CD8-positive, alpha-beta memory T cell (primary cell): Measurements from ENCODE around the gene PHACTR2. TPM values are rescaled to one million over a fixed set of nuclear protein-coding genes. Genes with fewer than 3 reads are reported as not detected.

Experiments
- CTCF ChIA-PET: fragments of 350-600 bp; sonication (Branson Sonifier 250); formaldehyde crosslinking; loops from one replicate; lab custom pipeline; 2021; ENCODE audit warnings: antibody characterized with exemption; lab: Charles Lee
- POLR2A ChIA-PET: fragments of 350-600 bp; sonication (Branson Sonifier 250); formaldehyde crosslinking; loops from one replicate; lab custom pipeline; 2021; ENCODE audit warnings: antibody characterized with exemption; lab: Charles Lee
- DNase-seq, 5 donors: peaks; one replicate each; pipeline versions ENCODE4 v3.0.0 to v3.0.0-alpha.2; 2020 to 2022; ENCODE audit warnings: mixed read lengths in 1 of 5
- H3K27ac ChIP-seq: one replicate; pipeline ENCODE4 v1.7.0; 2013; ENCODE audit warnings: low read depth, mild to moderate bottlenecking, low read length, moderate library complexity
- H3K27me3 ChIP-seq: 2 replicates; pipeline ENCODE4 v1.7.0; 2013; ENCODE audit warnings: low read length, mild to moderate bottlenecking; ENCODE audit not compliant: insufficient read depth, poor library complexity, severe bottlenecking
- H3K36me3 ChIP-seq: 2 replicates; pipeline ENCODE4 v1.7.0; 2013; ENCODE audit warnings: mild to moderate bottlenecking, low read length, moderate library complexity; ENCODE audit not compliant: insufficient read depth
- H3K4me1 ChIP-seq: 2 replicates; pipeline ENCODE4 v1.7.0; 2013; ENCODE audit warnings: mild to moderate bottlenecking, low read length, moderate library complexity; ENCODE audit not compliant: insufficient read depth
- H3K4me3 ChIP-seq: 2 replicates; pipeline ENCODE4 v1.7.0; 2013; ENCODE audit warnings: mild to moderate bottlenecking, low read length
- H3K9me3 ChIP-seq: 2 replicates; pipeline ENCODE4 v1.7.0; 2013; ENCODE audit warnings: mild to moderate bottlenecking, low read length
- H3K27ac Mint-ChIP-seq, 8 donors: one replicate each; pipeline ENCODE4 v1.8.0; 2020 to 2021; ENCODE audit warnings: mixed read lengths in 8 of 8, mild to moderate bottlenecking in 6 of 8, inconsistent platforms in 3 of 8, moderate library complexity in 3 of 8
- H3K27me3 Mint-ChIP-seq, 2 donors: one replicate each; pipeline ENCODE4 v1.8.0; 2020 to 2021; ENCODE audit warnings: mixed read lengths in 2 of 2, mild to moderate bottlenecking in 1 of 2, moderate library complexity in 1 of 2
- H3K36me3 Mint-ChIP-seq, 3 donors: one replicate each; pipeline ENCODE4 v1.8.0; 2020 to 2021; ENCODE audit warnings: mixed read lengths in 3 of 3, inconsistent platforms in 1 of 3, mild to moderate bottlenecking in 1 of 3
- H3K4me1 Mint-ChIP-seq, 3 donors: one replicate each; pipeline ENCODE4 v1.8.0; 2020 to 2021; ENCODE audit warnings: mixed read lengths in 3 of 3, inconsistent platforms in 1 of 3, mild to moderate bottlenecking in 1 of 3
- H3K4me3 Mint-ChIP-seq, 7 donors: one replicate each; pipeline ENCODE4 v1.8.0; 2020 to 2021; ENCODE audit warnings: mixed read lengths in 7 of 7, mild to moderate bottlenecking in 6 of 7, moderate library complexity in 4 of 7, inconsistent platforms in 2 of 7
- H3K9me3 Mint-ChIP-seq, 5 donors: one replicate each; pipeline ENCODE4 v1.8.0; 2020 to 2022; ENCODE audit warnings: mixed read lengths in 5 of 5, mild to moderate bottlenecking in 3 of 5, moderate library complexity in 2 of 5, inconsistent platforms in 1 of 5
- polyA plus RNA-seq: library from polyadenylated mRNA; unstranded; fragments of 300-500 nt; fragmentation: Illumina TruSeq; gene quantifications from one replicate; pipeline ENCODE4 v1.2.3, GENCODE V29; 2021
- total RNA-seq, 2 experiments: library from RNA; stranded (reverse); gene quantifications; one replicate each; pipeline ENCODE4 v1.2.3, GENCODE V29; 2021

PHACTR2 gene
- total and polyA plus RNA-seq, 3 experiments from 2014 or later: 27.8 to 42.1 (median 29.1) TPM

DNA sequence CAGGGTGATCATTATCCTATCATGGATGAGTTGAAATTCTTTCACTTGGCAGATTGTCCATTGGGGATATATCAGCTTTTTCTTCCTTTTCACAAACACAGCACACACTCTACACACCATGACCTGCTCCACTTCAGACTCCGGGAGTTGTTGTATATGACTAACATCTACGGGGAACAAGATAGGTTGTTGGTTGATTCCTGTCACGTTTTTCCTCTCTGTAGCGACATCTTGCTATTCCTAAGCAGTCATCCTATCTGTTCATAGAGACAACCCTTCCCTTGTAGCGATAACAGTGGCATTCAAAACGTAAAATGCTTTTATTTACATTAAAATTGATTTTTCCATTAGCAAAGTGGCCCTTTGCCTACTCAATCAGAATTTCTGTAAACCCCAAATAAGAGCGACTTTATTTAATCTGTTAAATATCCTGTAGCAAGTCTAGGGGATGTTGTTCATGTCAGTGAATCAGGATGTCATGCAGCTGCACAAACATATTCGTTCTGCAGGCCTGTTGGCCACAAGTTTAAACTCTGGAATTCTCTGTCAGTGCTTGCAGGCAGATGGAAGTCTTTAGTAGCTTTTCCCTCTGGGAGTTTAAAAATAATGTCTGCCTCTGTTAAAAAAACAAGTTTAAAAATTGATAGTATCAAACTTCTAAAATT lies 23.1 kb downstream of the PHACTR2 start:
- H3K4me3 ChIP-seq: no peak overlapping the region
- Mint-ChIP-seq H3K9me3 (no peaks in the 10 kb centered on the region), H3K27ac (no peak overlapping the region), H3K4me1 (peaks cover 36 to 51% (median 51%) of the 10 kb centered on the region in 3 donors), H3K36me3 (peaks cover 8 to 17% (median 8%) of the 10 kb centered on the region in 3 donors), H3K4me3 (no peak overlapping the region), H3K27me3 (no peaks in the 10 kb centered on the region)
- no peak overlapping the region for H3K27ac ChIP-seq
- no peaks in the 10 kb centered on the region for H3K27me3 ChIP-seq
- POLR2A ChIA-PET: no interaction called here
- H3K9me3 ChIP-seq: no peaks in the 10 kb centered on the region
- CTCF ChIA-PET: no interaction called here
- DNase-seq: no peak
- H3K36me3 ChIP-seq: no peaks in the 10 kb centered on the region
- H3K4me1 ChIP-seq: no peaks in the 10 kb centered on the region

GRCh38 chr6:143701349-143702234 lies 23.8 kb downstream of the PHACTR2 start:
- Mint-ChIP-seq H3K27ac (peak overlapping the region in 1 of 8 donors; percentile 12), H3K4me1 (peaks cover 36 to 50% (median 49%) of the 10 kb centered on the region in 3 donors), H3K9me3 (no peaks in the 10 kb centered on the region), H3K36me3 (peaks cover 8 to 17% (median 8%) of the 10 kb centered on the region in 3 donors), H3K4me3 (no peak overlapping the region), H3K27me3 (no peaks in the 10 kb centered on the region)
- no peaks in the 10 kb centered on the region for H3K36me3 ChIP-seq
- H3K4me1 ChIP-seq: no peaks in the 10 kb centered on the region
- ChIA-PET POLR2A (interaction anchor here (0.6 kb wide), 1 partner anchor 243 kb away, joined by 6 read pairs; no protein-coding TSS in a partner anchor), CTCF (no interaction called here)
- H3K27me3 ChIP-seq: no peaks in the 10 kb centered on the region
- DNase-seq: no peak
- no peak overlapping the region for H3K27ac ChIP-seq
- no peaks in the 10 kb centered on the region for H3K9me3 ChIP-seq
- no peak overlapping the region for H3K4me3 ChIP-seq

- H3K27ac Mint-ChIP-seq: no peak overlapping the region
- Histone ChIP-seq H3K9me3 (no peaks in the 10 kb centered on the region), H3K27ac (no peak overlapping the region), H3K36me3 (no peaks in the 10 kb centered on the region), H3K4me3 (no peak overlapping the region), H3K27me3 (no peaks in the 10 kb centered on the region), H3K4me1 (no peaks in the 10 kb centered on the region)
- CTCF ChIA-PET: no interaction called here
- peaks cover 39 to 60% (median 55%) of the 10 kb centered on the region in 3 donors for H3K4me1 Mint-ChIP-seq
- POLR2A ChIA-PET: no interaction called here
- H3K27me3 Mint-ChIP-seq: no peaks in the 10 kb centered on the region
- H3K36me3 Mint-ChIP-seq: peaks cover 3 to 14% (median 6%) of the 10 kb centered on the region in 3 donors
- H3K9me3 Mint-ChIP-seq: no peaks in the 10 kb centered on the region
- DNase-seq: no peak
- H3K4me3 Mint-ChIP-seq: peak overlapping the region in 1 of 7 donors; percentile 6
Measured at GRCh38 chr6:143705569-143705968, 27.8 kb downstream of the PHACTR2 start.

DNA sequence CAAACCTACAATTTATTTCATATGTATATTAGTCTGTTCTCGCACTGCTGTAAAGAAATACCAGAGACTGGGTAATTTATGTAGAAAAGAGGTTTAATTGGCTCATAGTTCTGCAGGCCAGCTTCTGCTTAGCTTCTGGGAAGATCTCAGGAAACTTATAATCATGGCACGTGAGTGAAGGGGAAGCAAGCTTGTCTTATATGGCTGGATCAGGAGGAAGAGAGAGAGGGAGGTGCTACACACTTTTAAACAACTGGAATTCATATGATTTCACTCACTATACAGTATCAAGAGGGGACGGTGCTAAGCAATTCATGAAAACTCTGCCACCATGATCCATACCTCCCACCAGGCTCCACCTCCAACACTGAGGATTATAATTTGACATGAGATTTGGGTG lies 29.9 kb downstream of the PHACTR2 start:
- Histone ChIP-seq H3K4me1 (no peaks in the 10 kb centered on the region), H3K27ac (no peak overlapping the region), H3K9me3 (no peaks in the 10 kb centered on the region), H3K36me3 (no peaks in the 10 kb centered on the region), H3K27me3 (no peaks in the 10 kb centered on the region), H3K4me3 (no peak overlapping the region)
- no peaks in the 10 kb centered on the region for H3K9me3 Mint-ChIP-seq
- DNase-seq: no peak
- peaks cover 3 to 12% (median 8%) of the 10 kb centered on the region in 3 donors for H3K36me3 Mint-ChIP-seq
- H3K27me3 Mint-ChIP-seq: no peaks in the 10 kb centered on the region
- peaks cover 41 to 58% (median 48%) of the 10 kb centered on the region in 3 donors for H3K4me1 Mint-ChIP-seq
- H3K4me3 Mint-ChIP-seq: peak overlapping the region in 1 of 7 donors; percentile 4
- peak overlapping the region in 1 of 8 donors; percentile 64 for H3K27ac Mint-ChIP-seq
- ChIA-PET POLR2A (no interaction called here), CTCF (no interaction called here)

DNA sequence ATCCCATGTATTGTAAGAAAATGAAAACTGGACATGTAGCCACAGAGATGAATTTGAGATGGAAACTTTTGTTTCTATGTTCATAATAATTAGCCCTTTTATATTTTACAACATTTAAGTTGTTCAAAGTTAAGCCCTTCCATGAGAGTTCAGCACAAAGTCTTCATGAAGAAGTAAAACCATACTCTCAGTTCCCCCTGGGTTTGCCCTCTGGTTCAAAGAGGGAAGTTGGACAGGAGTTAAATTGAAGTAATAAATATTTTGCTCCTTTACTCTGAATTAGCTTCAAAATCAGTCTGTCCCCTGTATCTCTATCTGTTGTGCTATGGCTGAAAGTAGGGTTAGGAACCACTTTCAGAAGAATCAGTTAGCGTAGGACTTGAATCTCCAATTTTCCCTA lies 31.1 kb downstream of the PHACTR2 start:
- no peaks in the 10 kb centered on the region for H3K36me3 ChIP-seq
- DNase-seq: no peak
- H3K4me1 Mint-ChIP-seq: peaks cover 37 to 51% (median 47%) of the 10 kb centered on the region in 3 donors
- H3K4me3 ChIP-seq: no peak overlapping the region
- H3K36me3 Mint-ChIP-seq: peaks cover 3 to 18% (median 18%) of the 10 kb centered on the region in 3 donors
- no peaks in the 10 kb centered on the region for H3K27me3 ChIP-seq
- H3K27me3 Mint-ChIP-seq: no peaks in the 10 kb centered on the region
- no peaks in the 10 kb centered on the region for H3K4me1 ChIP-seq
- H3K9me3 ChIP-seq: no peaks in the 10 kb centered on the region
- no peak overlapping the region for H3K4me3 Mint-ChIP-seq
- H3K27ac Mint-ChIP-seq: peak overlapping the region in 2 of 8 donors; percentile 2 to 32
- ChIA-PET POLR2A (no interaction called here), CTCF (no interaction called here)
- H3K27ac ChIP-seq: no peak overlapping the region
- H3K9me3 Mint-ChIP-seq: no peaks in the 10 kb centered on the region

DNA sequence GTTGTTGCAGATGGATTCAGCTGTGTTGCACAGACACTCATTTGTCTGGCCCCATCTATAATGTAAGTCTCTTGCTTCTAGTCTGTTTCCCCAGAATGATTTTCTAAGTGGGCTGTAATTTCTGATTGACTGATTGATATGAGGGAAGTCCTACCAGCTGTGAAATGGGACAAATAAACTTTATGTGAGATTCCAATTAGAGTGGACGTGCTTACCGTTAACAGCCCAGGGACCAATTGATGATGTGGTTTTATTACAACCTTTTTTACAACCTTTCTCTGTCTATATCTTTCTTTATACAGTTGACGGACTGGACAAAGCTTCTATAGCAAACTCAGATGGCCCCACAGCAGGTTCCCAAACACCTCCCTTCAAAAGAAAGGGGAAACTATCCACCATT lies 33.9 kb downstream of the PHACTR2 start:
- Mint-ChIP-seq H3K4me1 (peaks cover 30 to 59% (median 30%) of the 10 kb centered on the region in 3 donors), H3K4me3 (no peak overlapping the region), H3K27me3 (no peaks in the 10 kb centered on the region), H3K27ac (peak overlapping the region in 1 of 8 donors; percentile 41), H3K36me3 (peaks cover 0 to 16% (median 13%) of the 10 kb centered on the region in 3 donors), H3K9me3 (no peaks in the 10 kb centered on the region)
- Histone ChIP-seq H3K36me3 (no peaks in the 10 kb centered on the region), H3K27ac (no peak overlapping the region), H3K27me3 (no peaks in the 10 kb centered on the region), H3K4me1 (no peaks in the 10 kb centered on the region), H3K9me3 (no peaks in the 10 kb centered on the region), H3K4me3 (no peak overlapping the region)
- ChIA-PET CTCF (no interaction called here), POLR2A (no interaction called here)
- no peak for DNase-seq

DNA sequence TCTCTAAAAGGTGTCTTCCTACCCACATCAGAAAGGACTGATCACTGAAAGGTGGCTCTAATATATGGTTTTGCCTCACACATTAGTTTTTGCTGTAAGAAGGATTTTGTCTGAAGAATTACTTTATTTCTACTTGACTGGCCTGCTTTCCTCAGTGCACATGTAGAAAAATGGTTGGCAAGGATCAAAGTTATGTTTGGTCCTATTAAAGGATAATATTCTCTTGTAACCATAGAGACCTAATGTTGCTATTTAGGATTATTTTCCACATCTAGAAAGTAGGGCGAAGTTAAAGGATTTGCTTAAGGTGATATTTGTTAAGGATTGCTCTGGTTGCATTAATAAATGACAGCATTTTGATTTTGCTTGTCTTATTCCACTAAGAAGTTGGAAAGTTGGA lies 40.7 kb downstream of the PHACTR2 start:
- H3K36me3 ChIP-seq: no peaks in the 10 kb centered on the region
- no peak overlapping the region for H3K4me3 Mint-ChIP-seq
- H3K4me1 Mint-ChIP-seq: peaks cover 3 to 39% (median 9%) of the 10 kb centered on the region in 3 donors

GRCh38 chr6:143721642-143722041 lies 43.9 kb downstream of the PHACTR2 start:
- no peak for DNase-seq
- Histone ChIP-seq H3K9me3 (no peaks in the 10 kb centered on the region), H3K27me3 (no peaks in the 10 kb centered on the region), H3K4me3 (no peak overlapping the region), H3K36me3 (no peaks in the 10 kb centered on the region), H3K4me1 (no peaks in the 10 kb centered on the region), H3K27ac (no peak overlapping the region)
- Mint-ChIP-seq H3K9me3 (peaks cover 0 to 9% (median 0%) of the 10 kb centered on the region in 5 donors), H3K27ac (no peak overlapping the region), H3K36me3 (peaks cover 23 to 40% (median 31%) of the 10 kb centered on the region in 3 donors), H3K27me3 (no peaks in the 10 kb centered on the region), H3K4me1 (peaks cover 6 to 27% (median 11%) of the 10 kb centered on the region in 3 donors), H3K4me3 (no peak overlapping the region)
- ChIA-PET CTCF (no interaction called here), POLR2A (no interaction called here)

More for the DNA sequence above, 40.7 kb downstream of the PHACTR2 start:
- POLR2A ChIA-PET: no interaction called here
- H3K9me3 Mint-ChIP-seq: peaks cover 0 to 5% (median 0%) of the 10 kb centered on the region in 5 donors
- Histone ChIP-seq H3K27me3 (no peaks in the 10 kb centered on the region), H3K4me3 (no peak overlapping the region), H3K27ac (no peak overlapping the region), H3K4me1 (no peaks in the 10 kb centered on the region), H3K9me3 (no peaks in the 10 kb centered on the region)
- peak overlapping the region in 3 of 8 donors; percentile 6 to 53 (median 34) for H3K27ac Mint-ChIP-seq
- no peaks in the 10 kb centered on the region for H3K27me3 Mint-ChIP-seq
- H3K36me3 Mint-ChIP-seq: peaks cover 14 to 30% (median 21%) of the 10 kb centered on the region in 3 donors
- CTCF ChIA-PET: no interaction called here
- DNase-seq: no peak
